Small intestine (tissue), 7 donors: ENCODE measurements around the gene LY6G6F. TPM values are rescaled to one million over a fixed set of nuclear protein-coding genes. Genes with fewer than 3 reads are reported as not detected.

ENCODE experiments used
- DNase-seq, 2 donors: peaks; one replicate each; pipeline versions ENCODE4 v3.0.0 to v3.0.0-alpha.2; 2013
- FAIRE-seq: peaks from 2 replicates; lab custom pipeline; 2012; peaks lifted over from hg19 to GRCh38; lab: Jason Lieb, UNC
- H3K27ac ChIP-seq, 3 donors: one replicate each; pipeline ENCODE4 v1.5.1; 2013; ENCODE audit warnings: low read length in 2 of 3, mild to moderate bottlenecking in 2 of 3, control low read depth in 1 of 3, inconsistent platforms in 1 of 3, low read depth in 1 of 3, moderate library complexity in 1 of 3
- H3K27me3 ChIP-seq, 3 donors: one replicate each; pipeline ENCODE4 v1.6.1; 2013; ENCODE audit warnings: low read length in 3 of 3, inconsistent platforms in 1 of 3; ENCODE audit not compliant: control insufficient read depth in 3 of 3, insufficient read depth in 3 of 3
- H3K36me3 ChIP-seq, 3 donors: one replicate each; pipeline ENCODE4 v1.6.1; 2013; ENCODE audit warnings: low read length in 3 of 3, inconsistent platforms in 1 of 3, low read depth in 1 of 3, mild to moderate bottlenecking in 1 of 3, moderate library complexity in 1 of 3; ENCODE audit not compliant: control insufficient read depth in 3 of 3, insufficient read depth in 2 of 3
- H3K4me1 ChIP-seq, 3 donors: one replicate each; pipeline ENCODE4 v1.6.1; 2013; ENCODE audit warnings: low read length in 2 of 3, inconsistent platforms in 1 of 3, low read depth in 1 of 3, mild to moderate bottlenecking in 1 of 3, moderate library complexity in 1 of 3; ENCODE audit not compliant: control insufficient read depth in 3 of 3, insufficient read depth in 2 of 3
- H3K4me3 ChIP-seq, 3 donors: one replicate each; pipeline ENCODE4 v1.5.1; 2013; ENCODE audit warnings: low read length in 3 of 3, control low read depth in 1 of 3, inconsistent platforms in 1 of 3, low read depth in 1 of 3, mild to moderate bottlenecking in 1 of 3, moderate library complexity in 1 of 3
- H3K9me3 ChIP-seq, 2 donors: one replicate each; pipeline ENCODE4 v1.6.1; 2013; ENCODE audit warnings: low read depth in 1 of 2, low read length in 1 of 2; ENCODE audit not compliant: control insufficient read depth in 2 of 2, insufficient read depth in 1 of 2
- WGBS, 3 donors: extraction: QIAGEN DNeasy Blood & Tissue Kit; methylation state at CpG; one replicate each; pipeline ENCODE4 v1.1.7; 2013; 5-methylcytosine and 5-hydroxymethylcytosine counted together
- polyA plus RNA-seq, 4 donors: library from polyadenylated mRNA; stranded (reverse) in 3 of 4; unstranded in 1 of 4; fragments of 200-250 nt in 3 of 4; fragments of 120-200 nt in 1 of 4; gene quantifications; one replicate each; pipeline versions ENCODE4 v1.2.1 to v1.2.3, GENCODE V29; 2013
- donor health status: healthy with polysubstance abuse.
- donor health status: control.
- donor health status: control.
- donor health status: Bipolar disorder and iron deficiency.
- donor health status: healthy.

LY6G6F gene
- polyA plus RNA-seq, 4 donors: 0.12 TPM; not detected in 3

- DNase-seq (no peak), FAIRE-seq (no peak)
- Histone ChIP-seq H3K27me3 (no peaks in the 10 kb centered on the region), H3K36me3 (peaks cover 9 to 69% (median 11%) of the 10 kb centered on the region in 3 donors), H3K4me3 (peak overlapping the region in 1 of 3 donors; percentile 88), H3K9me3 (no peaks in the 10 kb centered on the region), H3K4me1 (peaks cover 3 to 35% (median 5%) of the 10 kb centered on the region in 3 donors), H3K27ac (peak overlapping the region in 1 of 3 donors; percentile 67)
- 79 to 90% (median 86%) methylated on average over 40 to 41 of the region's 41 CpGs for WGBS, 3 donors
Measured at GRCh38 chr6:31727717-31728671, 21.3 kb downstream of the LY6G6F start.

GRCh38 chr6:31728767-31729514 is 22.3 kb downstream of the LY6G6F start, which contains the start of gene DDAH2:
TSS of gene DDAH2 (minus strand) at chr6:31729299. CDS start at chr6:31729161, 138 bp downstream.
- FAIRE-seq (no peak), DNase-seq (no peak)
- H3K27me3 ChIP-seq: no peaks in the 10 kb centered on the region
- H3K36me3 ChIP-seq: peaks cover 11 to 76% (median 11%) of the 10 kb centered on the region in 3 donors
- peak within 1 kb of the TSS; percentile 68 to 88 (median 74) for H3K4me3 ChIP-seq
- peak within 1 kb of the TSS; percentile 92 to 96 (median 93) for H3K27ac ChIP-seq
- H3K4me1 ChIP-seq: peaks cover 3 to 39% (median 6%) of the 10 kb centered on the region in 3 donors
- WGBS, 3 donors: 24 to 31% (median 27%) methylated on average over 35 to 36 of the region's 36 CpGs
- H3K9me3 ChIP-seq: no peaks in the 10 kb centered on the region

GRCh38 chr6:31729515-31729978 is 22.9 kb downstream of the LY6G6F start:
- FAIRE-seq: no peak
- 1% methylated on average over 29 of the region's 29 CpGs for WGBS, 3 donors
- Histone ChIP-seq H3K9me3 (no peaks in the 10 kb centered on the region), H3K4me1 (peaks cover 3 to 45% (median 7%) of the 10 kb centered on the region in 3 donors), H3K27me3 (no peaks in the 10 kb centered on the region), H3K4me3 (peak overlapping the region; percentile 68 to 88 (median 74)), H3K36me3 (peaks cover 11 to 77% (median 11%) of the 10 kb centered on the region in 3 donors), H3K27ac (peak overlapping the region; percentile 92 to 96 (median 93))
- DNase-seq: peak; percentile 93 to 95

DNA sequence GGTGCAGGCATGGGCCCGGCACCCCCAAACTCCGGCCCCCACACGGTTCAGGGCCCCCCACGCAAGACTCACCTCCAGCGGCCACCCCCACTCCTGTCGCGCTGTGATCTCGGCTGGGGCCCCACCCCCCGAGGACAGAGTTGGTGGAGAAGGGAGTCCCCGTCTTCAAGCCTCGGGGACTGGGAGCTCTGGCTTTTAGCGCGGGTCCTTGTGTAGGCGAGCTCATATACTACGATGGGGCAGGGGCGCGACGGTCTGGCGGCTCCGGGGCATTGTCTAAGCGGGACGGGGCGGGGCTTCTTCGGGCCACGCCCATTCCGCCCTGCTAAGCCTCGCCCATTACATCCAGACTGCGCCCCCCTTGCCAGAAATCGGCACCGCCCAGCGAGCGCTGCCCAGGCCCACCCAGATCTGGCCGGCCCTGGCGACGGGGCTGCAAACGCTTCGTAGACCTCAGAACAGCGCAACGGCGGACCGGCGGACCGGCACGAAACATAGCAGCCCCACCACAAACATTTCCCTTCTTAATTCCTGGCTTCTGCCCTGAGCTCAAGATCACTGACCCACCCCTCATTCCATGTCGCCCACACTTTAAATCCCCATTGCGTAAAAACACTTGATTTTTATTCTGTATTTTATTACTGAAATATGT is 23.4 kb downstream of the LY6G6F start:
- Histone ChIP-seq H3K36me3 (peaks cover 11 to 78% (median 11%) of the 10 kb centered on the region in 3 donors), H3K27ac (peak overlapping the region; percentile 92 to 96 (median 93)), H3K4me3 (peak overlapping the region; percentile 68 to 88 (median 74)), H3K4me1 (peaks cover 3 to 47% (median 7%) of the 10 kb centered on the region in 3 donors), H3K9me3 (no peaks in the 10 kb centered on the region), H3K27me3 (no peaks in the 10 kb centered on the region)
- WGBS, 3 donors: 1 to 2% (median 2%) methylated on average over 43 to 46 of the region's 46 CpGs
- no peak for FAIRE-seq
- DNase-seq: peak; percentile 76 to 93

- H3K9me3 ChIP-seq: no peaks in the 10 kb centered on the region
Measured at GRCh38 chr6:31730631-31731086, 24.0 kb downstream of the LY6G6F start.

GRCh38 chr6:31732029-31732428 is 25.4 kb downstream of the LY6G6F start:
- H3K4me3 ChIP-seq: no peak overlapping the region
- no peaks in the 10 kb centered on the region for H3K27me3 ChIP-seq
- H3K4me1 ChIP-seq: peaks cover 3 to 48% (median 11%) of the 10 kb centered on the region in 3 donors
- 48 to 59% (median 57%) methylated on average over 3 of the region's 3 CpGs for WGBS, 3 donors
- DNase-seq: no peak
- H3K27ac ChIP-seq: peak overlapping the region in 1 of 3 donors; percentile 12
- peaks cover 11 to 67% (median 11%) of the 10 kb centered on the region in 3 donors for H3K36me3 ChIP-seq
- no peak for FAIRE-seq
- no peaks in the 10 kb centered on the region for H3K9me3 ChIP-seq

More at GRCh38 chr6:31730631-31731086, 24.0 kb downstream of the LY6G6F start:
- FAIRE-seq: no peak
- Histone ChIP-seq H3K27ac (peak overlapping the region; percentile 22 to 96 (median 92)), H3K27me3 (no peaks in the 10 kb centered on the region), H3K4me3 (peak overlapping the region in 1 of 3 donors; percentile 88), H3K4me1 (peaks cover 3 to 47% (median 7%) of the 10 kb centered on the region in 3 donors), H3K36me3 (peaks cover 11 to 76% (median 11%) of the 10 kb centered on the region in 3 donors)
- WGBS, 3 donors: 58 to 82% (median 67%) methylated on average over 11 of the region's 11 CpGs
- DNase-seq: no peak

- peak overlapping the region in 2 of 3 donors; percentile 72 to 79 for H3K4me3 ChIP-seq
- WGBS, 3 donors: 57 to 76% (median 70%) methylated on average over 4 of the region's 4 CpGs
- no peak for FAIRE-seq
Measured at GRCh38 chr6:31733734-31734133, 27.1 kb downstream of the LY6G6F start.

More at GRCh38 chr6:31733734-31734133, 27.1 kb downstream of the LY6G6F start:
- H3K27me3 ChIP-seq: no peaks in the 10 kb centered on the region
- no peak for DNase-seq
- H3K4me1 ChIP-seq: peaks cover 3 to 54% (median 14%) of the 10 kb centered on the region in 3 donors
- peak overlapping the region; percentile 92 to 98 (median 97) for H3K27ac ChIP-seq
- no peaks in the 10 kb centered on the region for H3K9me3 ChIP-seq
- H3K36me3 ChIP-seq: peaks cover 11 to 50% (median 11%) of the 10 kb centered on the region in 3 donors
